HG03025 (cell line): ENCODE data around the gene ODAD3.
"Not testable (repeated sequence)": the region's sequence is repeated elsewhere in the genome, so short reads cannot be mapped to it uniquely, and the experiment has no call there.

Source experiments
- ATAC-seq: cut with Tn5 transposase; IDR thresholded peaks from one replicate; pipeline ENCODE4 v1.9.1; 2021; ENCODE audit warnings: mild to moderate bottlenecking, moderate library complexity; ENCODE audit not compliant: unreplicated experiment, low FRiP score

The ODAD3 gene

GRCh38 chr19:11461453-11461852 lies 26.5 kb upstream of the ODAD3 start:
- no peak for ATAC-seq

GRCh38 chr19:11460207-11460606 lies 25.3 kb upstream of the ODAD3 start:
- no peak for ATAC-seq

GRCh38 chr19:11458912-11459311 lies 24.0 kb upstream of the ODAD3 start:
- ATAC-seq = not testable (repeated sequence)

GRCh38 chr19:11458236-11458900 lies 23.4 kb upstream of the ODAD3 start:
- ATAC-seq = no peak

GRCh38 chr19:11457831-11458230 lies 22.9 kb upstream of the ODAD3 start:
- no peak for ATAC-seq

- ATAC-seq = no peak
Measured at GRCh38 chr19:11457115-11457514, 22.2 kb upstream of the ODAD3 start.

- no peak for ATAC-seq
Measured at GRCh38 chr19:11456659-11457058, 21.7 kb upstream of the ODAD3 start.

- ATAC-seq = not testable (repeated sequence)
Measured at GRCh38 chr19:11455233-11455554, 20.3 kb upstream of the ODAD3 start.

- no peak for ATAC-seq
Measured at GRCh38 chr19:11453468-11454341, 18.8 kb upstream of the ODAD3 start.

- no peak for ATAC-seq
Measured at GRCh38 chr19:11452620-11453310, 17.8 kb upstream of the ODAD3 start.

GRCh38 chr19:11451871-11452619 lies 17.1 kb upstream of the ODAD3 start:
- no peak for ATAC-seq

GRCh38 chr19:11451327-11451870 lies 16.5 kb upstream of the ODAD3 start:
- ATAC-seq = no peak

GRCh38 chr19:11450570-11451326 lies 15.8 kb upstream of the ODAD3 start:
- ATAC-seq = no peak

- no peak for ATAC-seq
Measured at GRCh38 chr19:11448923-11449554, 14.1 kb upstream of the ODAD3 start.

- no peak for ATAC-seq
Measured at GRCh38 chr19:11448410-11448809, 13.5 kb upstream of the ODAD3 start.

GRCh38 chr19:11447347-11448262 lies 12.7 kb upstream of the ODAD3 start:
- ATAC-seq = no peak

GRCh38 chr19:11446652-11447301 lies 11.9 kb upstream of the ODAD3 start:
- no peak for ATAC-seq

GRCh38 chr19:11446271-11446651 lies 11.3 kb upstream of the ODAD3 start:
- no peak for ATAC-seq
